ENCODE results near the gene ADAM12. TPM values are rescaled to one million over a fixed set of nuclear protein-coding genes. Genes with fewer than 3 reads are reported as not detected.

ADAM12 gene
- polyA plus RNA-seq, 1 of the 3 experiments (the other 2 are of a cell fraction): 25.0 TPM

DNA sequence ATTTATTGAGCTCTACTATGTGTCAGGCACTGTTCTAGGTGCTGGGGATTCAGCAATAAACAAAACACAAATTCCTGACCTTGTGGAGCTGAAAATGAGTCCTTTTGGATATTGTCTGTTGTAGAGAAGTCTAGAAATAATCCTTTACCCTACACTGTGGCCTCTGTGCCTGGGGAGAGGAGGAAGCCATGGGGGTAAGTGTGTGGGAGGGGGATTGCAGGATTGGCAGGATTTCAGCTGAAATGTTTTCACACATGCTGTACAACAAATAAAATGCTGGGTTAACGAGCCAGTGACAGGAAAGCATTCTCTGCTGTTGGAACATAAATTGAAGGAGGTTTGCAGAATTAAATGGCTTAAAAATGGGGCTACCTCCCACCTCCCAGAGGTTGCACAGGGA is 302.5 kb downstream of the ADAM12 start:
- Histone ChIP-seq H3K4me3 (ENCODE audit: low read depth in 2 of 2, low read length in 1 of 2) (no peak overlapping the region), H3K9ac (no peak overlapping the region), H3F3A (replicated peaks; ENCODE audit: insufficient read depth) (peaks cover 20% of the 10 kb centered on the region), H3K4me1 (ENCODE audit: control insufficient read depth in 1 of 2, insufficient read depth in 2 of 2, low read depth in 1 of 2, low read length in 1 of 2) (peaks cover 7 to 10% of the 10 kb centered on the region in 2 experiments; a peak in 3 of 4 replicates), H2AFZ (ENCODE audit: low read depth) (no peak overlapping the region), H3K36me3 (replicated peaks in 1 of 2; ENCODE audit: control insufficient read depth in 1 of 2, insufficient read depth in 2 of 2, low read length in 1 of 2) (no peaks in the 10 kb centered on the region), H3K4me2 (no peak overlapping the region), H3K9me3 (no peaks in the 10 kb centered on the region), H3K27ac (ENCODE audit: low read depth in 2 of 2, low read length in 1 of 2) (no peak overlapping the region), H3K9me2 (no peaks in the 10 kb centered on the region), H3K27me3 (ENCODE audit: insufficient read depth) (no peaks in the 10 kb centered on the region), H4K20me1 (ENCODE audit: insufficient read depth) (no peaks in the 10 kb centered on the region), H3K79me2 (ENCODE audit: insufficient read depth) (no peaks in the 10 kb centered on the region)
- CTCF ChIA-PET: no interaction called here
- no peak for DNase-seq
- POLR2A ChIA-PET: no interaction called here
- no peak for TF ChIP-seq MXI1 (IDR thresholded peaks at IDR 0.05; ENCODE audit: low read depth, low read length)
- no peak for TF ChIP-seq EP300 (IDR thresholded peaks at IDR 0.05; ENCODE audit: borderline replicate concordance in 1 of 2, low read depth in 1 of 2, low read length in 1 of 2)
- TF ChIP-seq, protein P1, sequence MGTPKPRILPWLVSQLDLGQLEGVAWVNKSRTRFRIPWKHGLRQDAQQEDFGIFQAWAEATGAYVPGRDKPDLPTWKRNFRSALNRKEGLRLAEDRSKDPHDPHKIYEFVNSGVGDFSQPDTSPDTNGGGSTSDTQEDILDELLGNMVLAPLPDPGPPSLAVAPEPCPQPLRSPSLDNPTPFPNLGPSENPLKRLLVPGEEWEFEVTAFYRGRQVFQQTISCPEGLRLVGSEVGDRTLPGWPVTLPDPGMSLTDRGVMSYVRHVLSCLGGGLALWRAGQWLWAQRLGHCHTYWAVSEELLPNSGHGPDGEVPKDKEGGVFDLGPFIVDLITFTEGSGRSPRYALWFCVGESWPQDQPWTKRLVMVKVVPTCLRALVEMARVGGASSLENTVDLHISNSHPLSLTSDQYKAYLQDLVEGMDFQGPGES (IDR thresholded peaks at IDR 0.05; ENCODE audit: low read depth, low read length): no peak
- WGBS (ENCODE audit: low lambda C conversion rate): 86% methylated on average over 1 of the region's 1 CpG

DNA sequence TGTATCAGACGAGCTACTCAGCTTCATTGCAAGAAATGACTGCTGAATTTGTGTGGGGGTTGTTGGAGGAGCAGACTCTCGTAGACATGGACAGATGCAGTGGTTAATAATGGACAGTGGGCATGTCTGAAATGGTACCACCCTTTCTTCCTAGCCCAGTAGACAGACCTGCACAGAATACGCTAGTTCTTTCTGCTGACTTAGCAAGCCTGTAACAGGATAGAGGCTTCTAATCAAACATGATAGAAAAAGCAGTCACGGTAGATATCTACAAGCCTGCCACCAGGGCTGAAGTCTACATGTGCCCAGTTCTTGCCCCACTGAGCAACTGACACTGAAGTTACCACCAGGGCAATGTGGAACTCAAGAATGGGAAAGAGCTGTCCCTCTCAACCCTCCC is 303.9 kb downstream of the ADAM12 start:
- no peak for DNase-seq
- no peak overlapping the region for H3K4me3 ChIP-seq (ENCODE audit: low read depth in 2 of 2, low read length in 1 of 2)
- no peak for TF ChIP-seq JUND (IDR thresholded peaks at IDR 0.05)
- TF ChIP-seq YY1 (IDR thresholded peaks at IDR 0.05; ENCODE audit: low read depth): no peak
- H3K27ac ChIP-seq (ENCODE audit: low read depth in 2 of 2, low read length in 1 of 2): no peak overlapping the region
- 97% methylated on average over 3 of the region's 4 CpGs for WGBS (ENCODE audit: low lambda C conversion rate)
- H4K20me1 ChIP-seq (ENCODE audit: insufficient read depth): no peaks in the 10 kb centered on the region
- no peaks in the 10 kb centered on the region for H3K36me3 ChIP-seq (replicated peaks in 1 of 2; ENCODE audit: control insufficient read depth in 1 of 2, insufficient read depth in 2 of 2, low read length in 1 of 2)
- no peaks in the 10 kb centered on the region for H3K79me2 ChIP-seq (ENCODE audit: insufficient read depth)
- ChIA-PET CTCF (no interaction called here), POLR2A (no interaction called here)
- H3K9ac ChIP-seq: no peak overlapping the region
- no peaks in the 10 kb centered on the region for H3K9me3 ChIP-seq
- no peaks in the 10 kb centered on the region for H3K27me3 ChIP-seq (ENCODE audit: insufficient read depth)
- peaks cover 3 to 7% of the 10 kb centered on the region in 2 experiments; a peak in 2 of 4 replicates for H3K4me1 ChIP-seq (ENCODE audit: control insufficient read depth in 1 of 2, insufficient read depth in 2 of 2, low read depth in 1 of 2, low read length in 1 of 2)
- H3F3A ChIP-seq (replicated peaks; ENCODE audit: insufficient read depth): peaks cover 10% of the 10 kb centered on the region
- H3K4me2 ChIP-seq: no peak overlapping the region
- no peaks in the 10 kb centered on the region for H3K9me2 ChIP-seq
- H2AFZ ChIP-seq (ENCODE audit: low read depth): no peak overlapping the region

DNA sequence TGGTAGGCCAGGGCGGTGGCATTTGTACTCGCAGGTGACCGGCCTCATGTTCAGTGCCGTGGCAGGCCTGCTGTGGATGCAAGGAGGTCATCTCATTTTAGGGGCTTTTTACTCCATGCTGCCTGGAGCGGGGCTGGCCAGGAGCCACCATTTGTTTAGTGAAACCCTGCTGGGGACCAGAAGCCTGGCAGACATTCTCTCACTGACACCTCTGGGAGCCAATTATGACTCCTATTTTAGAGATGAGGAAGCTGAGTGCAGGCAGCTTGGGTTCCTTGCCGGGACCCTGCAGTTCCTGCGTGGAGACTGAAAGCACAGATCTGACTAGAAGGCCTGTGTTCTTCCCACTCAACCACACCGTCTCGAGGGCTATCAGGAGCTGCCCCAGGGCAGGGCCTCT is 305.3 kb downstream of the ADAM12 start:
- H3K4me3 ChIP-seq (ENCODE audit: low read depth in 2 of 2, low read length in 1 of 2): no peak overlapping the region
- no peaks in the 10 kb centered on the region for H3K36me3 ChIP-seq (replicated peaks in 1 of 2; ENCODE audit: control insufficient read depth in 1 of 2, insufficient read depth in 2 of 2, low read length in 1 of 2)
- DNase-seq: no peak
- no peak overlapping the region; a peak in 1 of 4 replicates for H3K27ac ChIP-seq (ENCODE audit: low read depth in 2 of 2, low read length in 1 of 2)
- POLR2A ChIA-PET: no interaction called here
- TF ChIP-seq ELF1 (IDR thresholded peaks at IDR 0.05) (no peak), RAD21 (IDR thresholded peaks at IDR 0.05; ENCODE audit: low read length) (no peak), TAF1 (IDR thresholded peaks at IDR 0.05; ENCODE audit: borderline replicate concordance, low read depth, low read length) (no peak), FOSL2 (IDR thresholded peaks at IDR 0.05; ENCODE audit: borderline replicate concordance, low read depth) (no peak), GATA2 (CRISPR knock-in tag; IDR thresholded peaks at IDR 0.05) (no peak), MXI1 (IDR thresholded peaks at IDR 0.05; ENCODE audit: low read depth, low read length) (no peak)
- H3F3A ChIP-seq (replicated peaks; ENCODE audit: insufficient read depth): peaks cover 10% of the 10 kb centered on the region
- WGBS (ENCODE audit: low lambda C conversion rate): 98% methylated on average over 7 of the region's 9 CpGs
- H3K9ac ChIP-seq: no peak overlapping the region
- no peaks in the 10 kb centered on the region for H3K79me2 ChIP-seq (ENCODE audit: insufficient read depth)
- H3K9me3 ChIP-seq: no peaks in the 10 kb centered on the region
- H4K20me1 ChIP-seq (ENCODE audit: insufficient read depth): no peaks in the 10 kb centered on the region
- H3K27me3 ChIP-seq (ENCODE audit: insufficient read depth): no peaks in the 10 kb centered on the region
- CTCF ChIA-PET: no interaction called here
- no peak overlapping the region for H2AFZ ChIP-seq (ENCODE audit: low read depth)
- H3K4me2 ChIP-seq: no peak overlapping the region
- no peaks in the 10 kb centered on the region for H3K9me2 ChIP-seq
- H3K4me1 ChIP-seq (ENCODE audit: control insufficient read depth in 1 of 2, insufficient read depth in 2 of 2, low read depth in 1 of 2, low read length in 1 of 2): peaks cover 3 to 7% of the 10 kb centered on the region in 2 experiments; a peak in 2 of 4 replicates

Data from SK-N-SH (cell line).